Hematopoietic multipotent progenitor cell treated with erythropoietin and hydrocortisone succinate and interleukin-3 and kit ligand, for 4 days (in vitro differentiated cells): ENCODE results near the gene APBA2.
"Not testable (repeated sequence)": the region's sequence is repeated elsewhere in the genome, so short reads cannot be mapped to it uniquely, and the experiment has no call there.

Source experiments
- DNase-seq: peaks from one replicate; pipeline ENCODE4 v3.0.0-alpha.2; 2015

The APBA2 gene

GRCh38 chr15:29045161-29045560, 159.4 kb downstream of the APBA2 start:
- DNase-seq = not testable (repeated sequence)

- DNase-seq = no peak
These were observed 159.9 kb downstream of the APBA2 start for GRCh38 chr15:29045717-29046116.

GRCh38 chr15:29046281-29046810, 160.6 kb downstream of the APBA2 start:
- no peak for DNase-seq

- no peak for DNase-seq
These were observed 161.2 kb downstream of the APBA2 start for GRCh38 chr15:29046977-29047376.

- DNase-seq = no peak
These were observed 162.2 kb downstream of the APBA2 start for GRCh38 chr15:29048011-29048410.

- peak; percentile 70 for DNase-seq
These were observed 165.1 kb downstream of the APBA2 start for GRCh38 chr15:29050870-29051269.

GRCh38 chr15:29051422-29051821, 165.6 kb downstream of the APBA2 start:
- no peak for DNase-seq

- no peak for DNase-seq
These were observed 167.2 kb downstream of the APBA2 start for GRCh38 chr15:29053006-29053405.

- DNase-seq = no peak
These were observed 167.9 kb downstream of the APBA2 start for GRCh38 chr15:29053661-29054131.

GRCh38 chr15:29054171-29055045, 168.6 kb downstream of the APBA2 start:
- DNase-seq = no peak

GRCh38 chr15:29055876-29056275, 170.1 kb downstream of the APBA2 start:
- no peak for DNase-seq

- no peak for DNase-seq
These were observed 171.2 kb downstream of the APBA2 start for GRCh38 chr15:29056839-29057450.

- DNase-seq = no peak
These were observed 172.1 kb downstream of the APBA2 start for GRCh38 chr15:29057856-29058255.

- no peak for DNase-seq
These were observed 173.2 kb downstream of the APBA2 start for GRCh38 chr15:29058903-29059539.

- DNase-seq = no peak
These were observed 174.3 kb downstream of the APBA2 start for GRCh38 chr15:29059871-29060640.

- no peak for DNase-seq
These were observed 176.0 kb downstream of the APBA2 start for GRCh38 chr15:29061746-29062145.

GRCh38 chr15:29062179-29062591, 176.4 kb downstream of the APBA2 start:
- no peak for DNase-seq

- DNase-seq = no peak
These were observed 176.9 kb downstream of the APBA2 start for GRCh38 chr15:29062626-29063025.

GRCh38 chr15:29063646-29064045, 177.9 kb downstream of the APBA2 start:
- no peak for DNase-seq

- no peak for DNase-seq
These were observed 178.5 kb downstream of the APBA2 start for GRCh38 chr15:29064290-29064689.

- no peak for DNase-seq
These were observed 179.0 kb downstream of the APBA2 start for GRCh38 chr15:29064731-29065130.

- peak; percentile 13 for DNase-seq
These were observed 179.8 kb downstream of the APBA2 start for GRCh38 chr15:29065571-29065970.

GRCh38 chr15:29066310-29066709, 180.5 kb downstream of the APBA2 start:
- DNase-seq = no peak
